AG09309 (cell line): ENCODE results near the gene SNX9.

Source experiments
- DNase-seq: peaks from one replicate; pipeline ENCODE4 v3.0.0-alpha.2; 2010; ENCODE audit warnings: low read depth
- H3K4me3 ChIP-seq: 2 replicates; pipeline ENCODE4 v1.5.1; 2011; ENCODE audit warnings: mild to moderate bottlenecking, low read depth, low read length, moderate library complexity; ENCODE audit not compliant: control insufficient read depth
- TF ChIP-seq, protein P1 (sequence below): IDR thresholded peaks from 2 replicates; pipeline ENCODE4 v1.5.1; 2011; ENCODE audit warnings: mild to moderate bottlenecking, low read depth, low read length, inconsistent platforms; ENCODE audit not compliant: insufficient read depth, control insufficient read depth; ENCODE audit errors: missing control alignments

The SNX9 gene

DNA sequence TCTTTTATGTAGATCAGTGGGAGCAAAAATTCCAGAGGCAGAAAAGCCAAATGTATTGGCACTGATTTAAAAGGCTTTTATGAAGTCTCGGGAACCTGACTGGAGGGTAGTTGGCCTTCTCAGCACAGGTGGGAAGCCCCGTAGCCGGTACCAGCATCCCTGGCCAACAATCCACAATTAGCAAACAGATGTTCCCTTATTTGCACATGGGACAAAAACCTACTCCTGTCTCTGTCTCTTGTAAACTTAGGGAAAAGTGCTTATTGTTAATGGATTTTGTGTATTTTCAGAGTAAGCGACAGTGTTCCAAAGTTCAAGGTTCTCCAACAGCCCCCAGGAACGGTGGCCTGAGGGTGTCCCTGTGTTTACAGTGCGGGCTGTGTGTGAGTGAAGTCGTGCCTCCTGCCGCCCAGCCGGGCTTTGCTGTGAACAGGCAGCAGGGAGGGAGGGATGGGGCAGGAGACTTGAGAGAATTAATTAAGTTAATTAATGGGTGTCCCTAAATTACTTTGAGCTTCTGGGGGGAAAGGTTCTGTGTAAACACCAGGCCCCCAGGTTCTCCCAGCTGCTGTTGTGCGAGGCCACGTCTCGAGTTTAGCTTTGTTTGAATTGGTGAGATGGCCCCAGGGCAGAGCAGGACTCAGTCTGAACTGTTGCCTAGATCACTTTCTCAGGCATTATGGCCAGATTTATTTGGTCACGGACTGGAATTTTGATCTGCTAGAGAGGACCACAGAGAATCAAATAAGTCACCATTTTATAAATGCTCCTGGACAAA is 162.5 kb downstream of the SNX9 start:
- no peak overlapping the region for H3K4me3 ChIP-seq
- DNase-seq, result no peak

GRCh38 chr6:157987788-157988699 is 165.0 kb downstream of the SNX9 start:
- no peak for DNase-seq
- TF ChIP-seq, protein P1, sequence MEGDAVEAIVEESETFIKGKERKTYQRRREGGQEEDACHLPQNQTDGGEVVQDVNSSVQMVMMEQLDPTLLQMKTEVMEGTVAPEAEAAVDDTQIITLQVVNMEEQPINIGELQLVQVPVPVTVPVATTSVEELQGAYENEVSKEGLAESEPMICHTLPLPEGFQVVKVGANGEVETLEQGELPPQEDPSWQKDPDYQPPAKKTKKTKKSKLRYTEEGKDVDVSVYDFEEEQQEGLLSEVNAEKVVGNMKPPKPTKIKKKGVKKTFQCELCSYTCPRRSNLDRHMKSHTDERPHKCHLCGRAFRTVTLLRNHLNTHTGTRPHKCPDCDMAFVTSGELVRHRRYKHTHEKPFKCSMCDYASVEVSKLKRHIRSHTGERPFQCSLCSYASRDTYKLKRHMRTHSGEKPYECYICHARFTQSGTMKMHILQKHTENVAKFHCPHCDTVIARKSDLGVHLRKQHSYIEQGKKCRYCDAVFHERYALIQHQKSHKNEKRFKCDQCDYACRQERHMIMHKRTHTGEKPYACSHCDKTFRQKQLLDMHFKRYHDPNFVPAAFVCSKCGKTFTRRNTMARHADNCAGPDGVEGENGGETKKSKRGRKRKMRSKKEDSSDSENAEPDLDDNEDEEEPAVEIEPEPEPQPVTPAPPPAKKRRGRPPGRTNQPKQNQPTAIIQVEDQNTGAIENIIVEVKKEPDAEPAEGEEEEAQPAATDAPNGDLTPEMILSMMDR, result no peak
- no peak overlapping the region for H3K4me3 ChIP-seq

More for the DNA sequence above, 162.5 kb downstream of the SNX9 start:
- TF ChIP-seq, protein P1, result no peak

DNA sequence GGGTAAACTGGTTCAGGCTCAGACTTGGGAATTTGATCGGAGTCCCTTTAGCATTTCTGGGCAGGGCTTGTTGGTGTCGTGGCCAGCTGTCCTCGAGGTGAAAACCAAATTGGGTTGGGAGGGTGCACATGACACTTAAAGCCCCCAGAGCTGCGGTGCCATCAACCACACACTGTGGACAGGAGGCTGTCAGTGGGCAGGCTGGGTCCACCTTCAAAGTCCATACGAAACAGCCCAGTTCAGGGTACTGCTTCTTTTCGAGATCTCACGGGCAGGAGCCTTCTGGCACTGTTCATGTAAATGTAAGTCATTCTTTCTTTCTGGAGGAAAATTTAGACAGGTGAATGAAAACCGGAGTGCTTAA is 165.6 kb downstream of the SNX9 start:
- no peak for DNase-seq
- TF ChIP-seq, protein P1, result no peak
- H3K4me3 ChIP-seq, result no peak overlapping the region

DNA sequence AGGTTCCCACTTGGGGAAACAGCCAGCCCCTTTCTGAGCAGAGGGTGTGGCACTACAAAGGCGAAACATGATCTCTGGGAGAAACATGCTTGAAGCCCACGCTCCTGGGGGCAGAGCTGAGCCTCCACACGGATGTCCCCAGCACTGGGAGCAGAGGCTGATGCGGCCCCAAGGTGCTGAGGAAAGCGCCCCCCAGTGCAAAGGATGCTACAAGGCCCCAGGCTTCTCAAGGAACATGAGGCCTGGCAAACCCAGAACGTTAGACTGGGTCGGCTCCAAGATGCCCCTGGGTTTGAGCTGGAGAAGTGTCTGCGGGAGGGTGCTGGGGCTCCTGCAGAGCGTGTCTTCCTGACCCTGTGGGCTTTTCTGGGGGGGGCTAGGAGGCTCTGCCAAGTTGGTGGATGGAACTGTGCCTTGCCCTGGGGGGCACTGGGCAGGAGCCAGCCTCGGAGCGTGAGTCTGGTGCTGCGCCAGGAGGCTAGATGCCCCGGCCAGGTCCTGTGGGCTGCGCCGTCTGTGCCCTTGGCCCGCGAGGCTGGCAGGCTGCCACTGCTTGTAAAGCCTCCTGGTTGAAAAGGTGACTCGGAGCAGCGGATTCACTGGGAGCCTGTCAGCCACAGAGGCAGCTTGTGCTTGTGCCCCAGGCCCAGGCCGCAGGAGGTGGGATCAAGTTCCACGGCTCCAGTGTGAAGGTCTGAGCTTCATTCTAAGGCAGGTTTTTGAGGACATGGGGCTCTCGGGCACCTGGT is 166.7 kb downstream of the SNX9 start:
- no peak for DNase-seq
- TF ChIP-seq, protein P1, result peak; percentile 9
- no peak overlapping the region for H3K4me3 ChIP-seq

DNA sequence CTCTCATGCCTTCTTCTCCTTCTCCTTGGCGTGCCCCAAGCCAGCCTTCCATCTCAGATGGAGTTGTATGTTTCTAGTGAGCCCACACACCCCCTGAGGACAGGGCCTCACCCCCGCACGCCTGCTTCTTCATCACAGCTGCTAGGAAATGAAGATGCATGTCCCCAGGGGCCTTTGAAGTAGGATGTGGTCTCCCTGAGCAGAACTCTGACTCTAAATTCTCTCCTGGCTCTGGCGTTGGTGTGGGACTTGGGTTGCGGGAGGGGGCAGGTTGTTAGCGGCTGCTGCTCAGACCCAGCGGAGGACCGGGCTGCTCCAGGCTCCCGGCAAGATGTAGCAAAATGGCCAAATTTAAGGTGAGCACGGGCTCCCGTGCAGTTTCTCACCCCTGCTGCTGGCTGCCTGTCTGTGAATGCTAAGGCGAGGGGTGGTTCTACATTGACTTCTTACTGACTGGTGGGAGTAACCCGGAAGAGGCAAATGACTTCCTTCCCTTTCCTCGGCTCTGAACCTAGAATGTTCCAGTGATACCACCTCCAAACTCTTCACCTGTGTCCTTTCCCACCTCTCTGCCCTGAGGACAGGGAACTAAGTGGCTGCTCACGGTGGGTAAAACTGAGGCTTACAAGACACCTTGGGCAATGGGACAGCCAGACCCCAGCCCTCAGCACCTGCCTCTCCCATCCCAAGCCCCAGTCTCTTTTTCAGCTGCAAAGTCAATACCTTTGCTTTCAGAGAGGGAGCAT is 167.4 kb downstream of the SNX9 start:
- DNase-seq, result no peak
- TF ChIP-seq, protein P1, result no peak
- no peak overlapping the region for H3K4me3 ChIP-seq

DNA sequence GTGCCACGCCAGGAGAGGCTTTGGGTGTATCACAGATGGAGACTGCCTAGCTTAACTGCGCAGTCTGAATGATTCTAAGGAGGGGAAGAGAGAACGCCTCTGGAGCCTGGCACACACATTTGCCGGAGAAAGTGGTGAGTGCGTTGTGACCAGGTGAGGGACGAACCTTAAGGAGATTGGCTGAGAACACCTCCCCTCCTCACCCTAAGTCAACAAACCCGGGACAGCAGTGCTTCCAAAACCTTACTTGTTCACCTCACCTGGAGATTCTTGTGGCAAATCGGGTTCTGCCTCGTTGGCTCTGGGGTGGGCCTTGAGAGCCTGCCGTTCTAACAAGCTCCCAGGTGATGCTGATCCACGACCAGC is 168.0 kb downstream of the SNX9 start:
- TF ChIP-seq, protein P1, result no peak
- no peak for DNase-seq
- H3K4me3 ChIP-seq, result no peak overlapping the region
